RCC 7860 (cell line): ENCODE data around the gene GYPB.
"Not testable (repeated sequence)": the region's sequence is repeated elsewhere in the genome, so short reads cannot be mapped to it uniquely, and the experiment has no call there.

Experiments
- DNase-seq: peaks from one replicate; pipeline ENCODE4 v3.0.0-alpha.2; 2015; ENCODE audit warnings: low spot score
- FAIRE-seq: peaks from 2 replicates; lab custom pipeline; 2012; peaks lifted over from hg19 to GRCh38; lab: Jason Lieb, UNC

Gene GYPB

GRCh38 chr4:143950967-143951366 lies 68.2 kb downstream of the GYPB start:
- FAIRE-seq = not testable (repeated sequence)

DNA sequence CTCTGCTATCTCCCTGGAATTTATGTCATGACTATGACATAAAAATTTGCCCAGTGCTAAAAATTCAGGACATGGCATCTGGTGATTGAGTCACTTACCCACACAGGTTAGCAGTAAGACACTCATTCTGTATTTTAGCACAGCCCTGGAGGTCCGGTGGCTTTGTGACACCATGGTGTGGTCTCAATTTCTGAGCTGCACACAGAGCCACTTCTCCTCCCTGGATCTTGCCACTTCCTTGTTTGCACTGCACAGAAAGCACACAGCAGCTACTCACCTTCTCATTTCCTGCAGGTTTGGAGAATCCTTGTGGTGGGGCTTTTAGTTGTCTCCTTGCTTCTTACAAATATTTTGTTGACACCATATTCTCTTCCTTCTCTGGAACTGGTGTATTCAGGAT lies 69.0 kb downstream of the GYPB start:
- DNase-seq, FAIRE-seq: not testable (repeated sequence)

More at GRCh38 chr4:143950967-143951366, 68.2 kb downstream of the GYPB start:
- not testable (repeated sequence) for DNase-seq

- DNase-seq, FAIRE-seq: not testable (repeated sequence)
These were observed 71.7 kb downstream of the GYPB start for GRCh38 chr4:143947493-143947892.
